K562 (cell line): ENCODE results near the gene PTPRF. TPM values are rescaled to one million over a fixed set of nuclear protein-coding genes. Genes with fewer than 3 reads are reported as not detected.

Experiments used
- ATAC-seq: fragments of 200-7000 bp; cut with Tn5 transposase; 3 replicates; pipeline ENCODE4 v1.9.1; 2020; ENCODE audit warnings: moderate library complexity
- BruUV-seq: library from RNA; stranded (reverse); fragments of 400-500 nt; replicated peaks from 2 replicates; lab custom pipeline; 2021; lab: Mats Ljungman, UMichigan
- CTCF ChIA-PET: fragments of 300-600 bp; formaldehyde crosslinking; extraction: SDS; loops from one replicate; lab custom pipeline; 2021; ENCODE audit warnings: low intra/inter-chr PET ratio; lab: Yijun Ruan, JAX
- POLR2A ChIA-PET: fragments of 300-600, 350-650 bp; sonication (Branson Sonifier 250); formaldehyde crosslinking; extraction: SDS; loops from one replicate; lab custom pipeline; 2021; ENCODE audit warnings: antibody characterized with exemption, inconsistent platforms; lab: Yijun Ruan, JAX
- DNase-seq, 4 experiments: peaks; one replicate each; pipeline versions ENCODE4 v3.0.0 to v3.0.0-alpha.2; 2011 to 2018; ENCODE audit warnings: low spot score in 3 of 4, mixed read lengths in 3 of 4; ENCODE audit errors: extremely low read depth in 1 of 4
- FAIRE-seq: peaks from 2 replicates; lab custom pipeline; 2011; peaks lifted over from hg19 to GRCh38; lab: Jason Lieb, UNC
- H2AFZ ChIP-seq: 2 replicates; pipeline ENCODE4 v1.6.0; 2011; ENCODE audit warnings: low read depth, low read length, control low read depth, inconsistent platforms
- H3K27ac ChIP-seq: fragments of 200-600 bp; 3 replicates; pipeline ENCODE4 v1.8.0; 2011; ENCODE audit warnings: low read depth, mild to moderate bottlenecking, control low read depth, inconsistent platforms, low read length, moderate library complexity, mixed read lengths; ENCODE audit errors: extremely low read depth
- H3K27me3 ChIP-seq, 2 experiments: fragments of 300-600 bp in 1 of 2; 2 replicates in 1 of 2; 3 replicates in 1 of 2; pipeline versions ENCODE4 v1.6.0 to v1.8.0; 2011; ENCODE audit warnings: inconsistent platforms in 2 of 2, low read length in 2 of 2, mild to moderate bottlenecking in 1 of 2, mixed read lengths in 1 of 2, moderate library complexity in 1 of 2; ENCODE audit not compliant: control insufficient read depth in 2 of 2, insufficient read depth in 2 of 2
- H3K36me3 ChIP-seq: fragments of 300-600 bp; 3 replicates; pipeline ENCODE4 v1.8.0; 2011; ENCODE audit warnings: mild to moderate bottlenecking, low read length, inconsistent platforms; ENCODE audit not compliant: control insufficient read depth, insufficient read depth
- H3K4me1 ChIP-seq, 2 experiments: fragments of 200-600 bp in 1 of 2; replicated peaks in 1 of 2; 2 replicates in 1 of 2; 3 replicates in 1 of 2; pipeline versions ENCODE4 v1.5.1 to v1.8.0; 2011; ENCODE audit warnings: inconsistent platforms in 2 of 2, low read length in 2 of 2, mild to moderate bottlenecking in 1 of 2, mixed read lengths in 1 of 2, moderate library complexity in 1 of 2; ENCODE audit not compliant: control insufficient read depth in 2 of 2, insufficient read depth in 2 of 2
- H3K4me2 ChIP-seq: 2 replicates; pipeline ENCODE4 v1.6.1; 2011; ENCODE audit warnings: low read length, control low read depth, inconsistent platforms, mixed read lengths; ENCODE audit not compliant: insufficient read depth
- H3K4me3 ChIP-seq: fragments of 200-600 bp; sonication (generic), shearing (Covaris generic); 2 replicates; pipeline ENCODE4 v1.5.1; 2016; ENCODE audit warnings: control low read depth, inconsistent platforms
- H3K79me2 ChIP-seq: fragments of 200-600 bp; 3 replicates; pipeline ENCODE4 v1.8.0; 2011; ENCODE audit warnings: low read length, inconsistent platforms; ENCODE audit not compliant: control insufficient read depth, insufficient read depth
- H3K9ac ChIP-seq, 2 experiments: 2 replicates each; pipeline versions ENCODE4 v1.6.0 to v1.6.1; 2011; ENCODE audit warnings: low read depth in 2 of 2, low read length in 2 of 2, control low read depth in 1 of 2, inconsistent platforms in 1 of 2, mild to moderate bottlenecking in 1 of 2, mixed read lengths in 1 of 2; ENCODE audit not compliant: insufficient read depth in 1 of 2
- H3K9me1 ChIP-seq: one replicate; pipeline ENCODE4 v1.6.0; 2011; ENCODE audit warnings: inconsistent platforms, mild to moderate bottlenecking, low read length, moderate library complexity; ENCODE audit not compliant: control insufficient read depth, insufficient read depth
- H3K9me3 ChIP-seq: replicated peaks from 2 replicates; pipeline ENCODE4 v1.5.1; 2011; ENCODE audit warnings: low read depth, low read length, inconsistent platforms; ENCODE audit not compliant: control insufficient read depth, insufficient read depth
- H4K20me1 ChIP-seq: replicated peaks from 2 replicates; pipeline ENCODE4 v1.6.1; 2011; ENCODE audit warnings: low read length, inconsistent platforms, mixed read lengths; ENCODE audit not compliant: control insufficient read depth, insufficient read depth
- CBFA2T3 ChIP-seq: fragments of 450-650 bp; IDR thresholded peaks from 2 replicates; pipeline ENCODE4 v1.6.1; 2017
- GABPB1 ChIP-seq: sonication (generic); formaldehyde crosslinking; IDR thresholded peaks from 2 replicates; pipeline ENCODE4 v1.8.0; 2022; ENCODE audit warnings: mild to moderate bottlenecking, missing genetic modification reagents
- MBD2 ChIP-seq: sonication (generic); IDR thresholded peaks from 2 replicates; pipeline ENCODE4 v1.6.1; 2016; ENCODE audit warnings: low read depth, borderline replicate concordance
- NFIC ChIP-seq: fragments of 450-650 bp; IDR thresholded peaks from 2 replicates; pipeline ENCODE4 v1.6.1; 2017; ENCODE audit warnings: mild to moderate bottlenecking, inconsistent platforms
- PTBP1 ChIP-seq: fragments of 200-400 bp; formaldehyde crosslinking; IDR thresholded peaks from 2 replicates; pipeline ENCODE4 v1.6.1; 2017; ENCODE audit warnings: low read depth, low read length
- RFX1 ChIP-seq: fragments of 450-650 bp; IDR thresholded peaks from 2 replicates; pipeline ENCODE4 v1.6.1; 2016; ENCODE audit warnings: mild to moderate bottlenecking, moderate library complexity
- SIN3A ChIP-seq, 2 experiments: fragments of 150-350 bp in 1 of 2; IDR thresholded peaks; 2 replicates each; pipeline ENCODE4 v1.6.1; 2011 to 2016; ENCODE audit warnings: borderline replicate concordance in 2 of 2, low read depth in 2 of 2, low read length in 2 of 2, mild to moderate bottlenecking in 2 of 2, moderate library complexity in 2 of 2; ENCODE audit not compliant: control insufficient read depth in 1 of 2
- SRSF3 ChIP-seq: fragments of 200-400 bp; formaldehyde crosslinking; IDR thresholded peaks from 2 replicates; pipeline ENCODE4 v1.6.1; 2016; ENCODE audit warnings: mild to moderate bottlenecking, low read length, moderate library complexity; ENCODE audit not compliant: insufficient read depth
- STAT5A ChIP-seq: IDR thresholded peaks from 2 replicates; pipeline ENCODE4 v1.6.1; 2012; ENCODE audit warnings: low read length, inconsistent platforms, borderline replicate concordance
- whole genome bisulfite sequencing: fragments of 100-300 bp; shearing (Covaris generic); methylation state at CpG from one replicate; pipeline ENCODE4 v1.1.6; 2016; ENCODE audit warnings: low coverage, mixed read lengths; ENCODE audit not compliant: insufficient coverage; ENCODE audit errors: missing lambda C conversion rate; 5-methylcytosine and 5-hydroxymethylcytosine counted together
- in situ Hi-C: fragments of 300-500 bp; cut with MboI; formaldehyde crosslinking; loops from 4 replicates; pipeline ENCODE4 v1.15.0; 2018; ENCODE audit warnings: inconsistent platforms, mixed read lengths
- intact Hi-C: fragments of 100-400 bp; cut with micrococcal nuclease; formaldehyde crosslinking; loops from 2 replicates; pipeline ENCODE4 v1.14.2; 2022
- polyA plus RNA-seq, 8 experiments: library from polyadenylated mRNA; depleted of rRNA in 4 of 8; stranded (reverse) in 5 of 8; unstranded in 3 of 8; fragments of >200 nt; fragmentation: Nextera tagmentation in 2 of 8; fragmentation: Illumina TruSeq in 1 of 8; extraction: Ambion mirVana in 2 of 8; extraction: Trizol in 1 of 8; gene quantifications; 2 replicates each; pipeline versions ENCODE4 v1.2.1 to v1.2.3, GENCODE V29; 2011 to 2014; ENCODE audit warnings: inconsistent platforms in 1 of 8, missing spikeins in 1 of 8
- total RNA-seq, 7 experiments: library from RNA; depleted of rRNA in 6 of 7; stranded (reverse); fragments of >200 nt in 6 of 7; fragmentation: Illumina TruSeq in 2 of 7; extraction: Trizol in 2 of 7; gene quantifications; 2 replicates each; pipeline versions ENCODE4 v1.2.1 to v1.2.3, GENCODE V29; 2011 to 2021; ENCODE audit warnings: low replicate concordance in 1 of 7
- TF ChIP-seq, protein P1 (sequence below): fragments of 250-450 bp; sonication (Bioruptor Pico); IDR thresholded peaks from 2 replicates; pipeline ENCODE4 v1.8.0; 2021; ENCODE audit warnings: mild to moderate bottlenecking, moderate library complexity
- TF ChIP-seq, protein P2 (sequence below): fragments of 450-650 bp; IDR thresholded peaks from 2 replicates; pipeline ENCODE4 v1.6.1; 2017; ENCODE audit warnings: antibody characterized with exemption, mild to moderate bottlenecking
- TF ChIP-seq, protein P3 (sequence below): fragments of 250-450 bp; sonication (Bioruptor Pico); IDR thresholded peaks from 2 replicates; pipeline ENCODE4 v1.8.0; 2022; ENCODE audit warnings: inconsistent platforms, mild to moderate bottlenecking, moderate library complexity, borderline replicate concordance
- TF ChIP-seq, protein P4 (sequence below): sonication (generic); formaldehyde crosslinking; IDR thresholded peaks from 2 replicates; pipeline ENCODE4 v1.5.0; 2020; ENCODE audit warnings: missing genetic modification reagents
- TF ChIP-seq, protein P5 (sequence below): fragments of 450-650 bp; formaldehyde crosslinking; IDR thresholded peaks from 2 replicates; pipeline ENCODE4 v1.4.0; 2020; ENCODE audit warnings: mild to moderate bottlenecking, mixed read lengths

The PTPRF gene
- total and polyA plus RNA-seq, 9 of the 15 experiments (the other 6 are each of a cell fraction or from before 2014, with no cell fraction given): 0.13 to 4.3 (median 1.1) TPM

DNA sequence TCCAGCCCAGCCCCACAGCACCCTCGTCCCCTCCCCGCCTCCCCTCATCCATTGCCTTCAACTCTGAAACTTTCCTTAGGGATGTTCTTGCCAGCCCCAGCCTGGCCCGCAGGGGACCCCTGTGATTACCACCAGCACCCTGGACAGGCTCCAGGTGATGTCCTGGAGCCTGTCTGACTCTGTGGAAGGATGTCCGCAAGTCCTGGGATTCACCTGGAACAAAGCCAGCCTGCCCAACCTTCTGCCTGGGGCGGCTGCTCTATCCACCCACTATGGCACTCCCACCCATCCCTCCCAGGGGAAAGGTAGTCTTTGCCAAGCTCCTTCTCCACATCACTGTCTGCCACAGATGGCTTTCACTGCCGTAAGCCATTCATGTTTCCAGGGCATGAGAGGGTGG, 24.4 kb upstream of the PTPRF start:
- ChIA-PET CTCF (no interaction called here), POLR2A (no interaction called here)
- no peaks in the 10 kb centered on the region for H3K36me3 ChIP-seq
- no peaks in the 10 kb centered on the region; the same call in 1 of the 2 replicates for H4K20me1 ChIP-seq
- no peak overlapping the region for H3K9ac ChIP-seq
- 10% methylated on average over 6 of the region's 6 CpGs for WGBS
- no TSS peak for BruUV-seq
- in situ Hi-C loops: no loop called here
- peaks cover 39 to 73% of the 10 kb centered on the region in 2 experiments for H3K27me3 ChIP-seq
- 0 out of 2 replicates have a peak, but pooled peaks cover under 1% of the 10 kb centered on the region for H3K9me3 ChIP-seq
- intact Hi-C loops: no loop called here
- H2AFZ ChIP-seq: no peak overlapping the region
- no peak for DNase-seq
- no peaks in the 10 kb centered on the region for H3K79me2 ChIP-seq
- no peak for FAIRE-seq
- ATAC-seq: no peak
- no peak overlapping the region for H3K4me3 ChIP-seq
- no peaks in the 10 kb centered on the region for H3K9me1 ChIP-seq
- H3K4me1 ChIP-seq: no peaks in the 10 kb centered on the region
- H3K4me2 ChIP-seq: no peak overlapping the region
- H3K27ac ChIP-seq: no peak overlapping the region
- TF ChIP-seq CBFA2T3 (no peak), NFIC (no peak), STAT5A (no peak), MBD2 (no peak), SIN3A (IDR thresholded peaks at IDR 0.05; ENCODE audit: borderline replicate concordance in 2 of 2, control insufficient read depth in 1 of 2, low read depth in 2 of 2, low read length in 2 of 2) (no peak), RFX1 (no peak), GABPB1 (CRISPR knock-in tag) (no peak), SRSF3 (no peak), PTBP1 (no peak)
- TF ChIP-seq, protein P1, sequence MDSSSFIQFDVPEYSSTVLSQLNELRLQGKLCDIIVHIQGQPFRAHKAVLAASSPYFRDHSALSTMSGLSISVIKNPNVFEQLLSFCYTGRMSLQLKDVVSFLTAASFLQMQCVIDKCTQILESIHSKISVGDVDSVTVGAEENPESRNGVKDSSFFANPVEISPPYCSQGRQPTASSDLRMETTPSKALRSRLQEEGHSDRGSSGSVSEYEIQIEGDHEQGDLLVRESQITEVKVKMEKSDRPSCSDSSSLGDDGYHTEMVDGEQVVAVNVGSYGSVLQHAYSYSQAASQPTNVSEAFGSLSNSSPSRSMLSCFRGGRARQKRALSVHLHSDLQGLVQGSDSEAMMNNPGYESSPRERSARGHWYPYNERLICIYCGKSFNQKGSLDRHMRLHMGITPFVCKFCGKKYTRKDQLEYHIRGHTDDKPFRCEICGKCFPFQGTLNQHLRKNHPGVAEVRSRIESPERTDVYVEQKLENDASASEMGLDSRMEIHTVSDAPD (CRISPR knock-in tag): no peak
- TF ChIP-seq, protein P2, sequence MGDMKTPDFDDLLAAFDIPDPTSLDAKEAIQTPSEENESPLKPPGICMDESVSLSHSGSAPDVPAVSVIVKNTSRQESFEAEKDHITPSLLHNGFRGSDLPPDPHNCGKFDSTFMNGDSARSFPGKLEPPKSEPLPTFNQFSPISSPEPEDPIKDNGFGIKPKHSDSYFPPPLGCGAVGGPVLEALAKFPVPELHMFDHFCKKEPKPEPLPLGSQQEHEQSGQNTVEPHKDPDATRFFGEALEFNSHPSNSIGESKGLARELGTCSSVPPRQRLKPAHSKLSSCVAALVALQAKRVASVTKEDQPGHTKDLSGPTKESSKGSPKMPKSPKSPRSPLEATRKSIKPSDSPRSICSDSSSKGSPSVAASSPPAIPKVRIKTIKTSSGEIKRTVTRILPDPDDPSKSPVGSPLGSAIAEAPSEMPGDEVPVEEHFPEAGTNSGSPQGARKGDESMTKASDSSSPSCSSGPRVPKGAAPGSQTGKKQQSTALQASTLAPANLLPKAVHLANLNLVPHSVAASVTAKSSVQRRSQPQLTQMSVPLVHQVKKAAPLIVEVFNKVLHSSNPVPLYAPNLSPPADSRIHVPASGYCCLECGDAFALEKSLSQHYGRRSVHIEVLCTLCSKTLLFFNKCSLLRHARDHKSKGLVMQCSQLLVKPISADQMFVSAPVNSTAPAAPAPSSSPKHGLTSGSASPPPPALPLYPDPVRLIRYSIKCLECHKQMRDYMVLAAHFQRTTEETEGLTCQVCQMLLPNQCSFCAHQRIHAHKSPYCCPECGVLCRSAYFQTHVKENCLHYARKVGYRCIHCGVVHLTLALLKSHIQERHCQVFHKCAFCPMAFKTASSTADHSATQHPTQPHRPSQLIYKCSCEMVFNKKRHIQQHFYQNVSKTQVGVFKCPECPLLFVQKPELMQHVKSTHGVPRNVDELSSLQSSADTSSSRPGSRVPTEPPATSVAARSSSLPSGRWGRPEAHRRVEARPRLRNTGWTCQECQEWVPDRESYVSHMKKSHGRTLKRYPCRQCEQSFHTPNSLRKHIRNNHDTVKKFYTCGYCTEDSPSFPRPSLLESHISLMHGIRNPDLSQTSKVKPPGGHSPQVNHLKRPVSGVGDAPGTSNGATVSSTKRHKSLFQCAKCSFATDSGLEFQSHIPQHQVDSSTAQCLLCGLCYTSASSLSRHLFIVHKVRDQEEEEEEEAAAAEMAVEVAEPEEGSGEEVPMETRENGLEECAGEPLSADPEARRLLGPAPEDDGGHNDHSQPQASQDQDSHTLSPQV: no peak
- TF ChIP-seq, protein P3, sequence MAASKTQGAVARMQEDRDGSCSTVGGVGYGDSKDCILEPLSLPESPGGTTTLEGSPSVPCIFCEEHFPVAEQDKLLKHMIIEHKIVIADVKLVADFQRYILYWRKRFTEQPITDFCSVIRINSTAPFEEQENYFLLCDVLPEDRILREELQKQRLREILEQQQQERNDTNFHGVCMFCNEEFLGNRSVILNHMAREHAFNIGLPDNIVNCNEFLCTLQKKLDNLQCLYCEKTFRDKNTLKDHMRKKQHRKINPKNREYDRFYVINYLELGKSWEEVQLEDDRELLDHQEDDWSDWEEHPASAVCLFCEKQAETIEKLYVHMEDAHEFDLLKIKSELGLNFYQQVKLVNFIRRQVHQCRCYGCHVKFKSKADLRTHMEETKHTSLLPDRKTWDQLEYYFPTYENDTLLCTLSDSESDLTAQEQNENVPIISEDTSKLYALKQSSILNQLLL (CRISPR knock-in tag): no peak
- TF ChIP-seq, protein P4, sequence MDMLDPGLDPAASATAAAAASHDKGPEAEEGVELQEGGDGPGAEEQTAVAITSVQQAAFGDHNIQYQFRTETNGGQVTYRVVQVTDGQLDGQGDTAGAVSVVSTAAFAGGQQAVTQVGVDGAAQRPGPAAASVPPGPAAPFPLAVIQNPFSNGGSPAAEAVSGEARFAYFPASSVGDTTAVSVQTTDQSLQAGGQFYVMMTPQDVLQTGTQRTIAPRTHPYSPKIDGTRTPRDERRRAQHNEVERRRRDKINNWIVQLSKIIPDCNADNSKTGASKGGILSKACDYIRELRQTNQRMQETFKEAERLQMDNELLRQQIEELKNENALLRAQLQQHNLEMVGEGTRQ: no peak
- TF ChIP-seq, protein P5, sequence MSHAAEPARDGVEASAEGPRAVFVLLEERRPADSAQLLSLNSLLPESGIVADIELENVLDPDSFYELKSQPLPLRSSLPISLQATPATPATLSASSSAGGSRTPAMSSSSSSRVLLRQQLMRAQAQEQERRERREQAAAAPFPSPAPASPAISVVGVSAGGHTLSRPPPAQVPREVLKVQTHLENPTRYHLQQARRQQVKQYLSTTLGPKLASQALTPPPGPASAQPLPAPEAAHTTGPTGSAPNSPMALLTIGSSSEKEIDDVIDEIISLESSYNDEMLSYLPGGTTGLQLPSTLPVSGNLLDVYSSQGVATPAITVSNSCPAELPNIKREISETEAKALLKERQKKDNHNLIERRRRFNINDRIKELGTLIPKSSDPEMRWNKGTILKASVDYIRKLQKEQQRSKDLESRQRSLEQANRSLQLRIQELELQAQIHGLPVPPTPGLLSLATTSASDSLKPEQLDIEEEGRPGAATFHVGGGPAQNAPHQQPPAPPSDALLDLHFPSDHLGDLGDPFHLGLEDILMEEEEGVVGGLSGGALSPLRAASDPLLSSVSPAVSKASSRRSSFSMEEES (CRISPR knock-in tag): no peak
